Neural progenitor cell (in vitro differentiated cells): ENCODE results near the gene OSTC.

ENCODE experiments used
- CTCF ChIP-seq: fragments of 200-600 bp; sonication (generic); IDR thresholded peaks from 2 replicates; pipeline ENCODE4 v1.5.1; 2017; ENCODE audit warnings: antibody characterized with exemption, mild to moderate bottlenecking
- EZH2 ChIP-seq: fragments of 200-600 bp; sonication (generic); IDR thresholded peaks from 2 replicates; pipeline ENCODE4 v1.6.1; 2017; ENCODE audit warnings: antibody characterized with exemption, mild to moderate bottlenecking, moderate library complexity
- EZH2phosphoT487 ChIP-seq: fragments of 200-600 bp; sonication (generic); IDR thresholded peaks from 2 replicates; pipeline ENCODE4 v1.6.1; 2017; ENCODE audit warnings: antibody characterized with exemption

GRCh38 chr4:108601106-108601505 lies 49.3 kb upstream of the OSTC start:
- TF ChIP-seq CTCF: no peak
- TF ChIP-seq EZH2: no peak
- no peak for TF ChIP-seq EZH2phosphoT487
